C4-2B (cell line): ENCODE results near the gene AFF4.
A peak's percentile ranks its signal among the peaks of the same experiment; 100 is the strongest.

ENCODE experiments used
- H3K27ac ChIP-seq: fragments of 450-650 bp; 2 replicates; pipeline ENCODE4 v1.5.1; 2017
- ZFX ChIP-seq: fragments of 450-650 bp; IDR thresholded peaks from 2 replicates; pipeline ENCODE4 v1.6.1; 2017
- TF ChIP-seq, protein P1 (sequence below): fragments of 450-650 bp; conservative IDR thresholded peaks from 2 replicates; pipeline ENCODE4 v1.5.1; 2017; ENCODE audit warnings: mild to moderate bottlenecking

The AFF4 gene

DNA sequence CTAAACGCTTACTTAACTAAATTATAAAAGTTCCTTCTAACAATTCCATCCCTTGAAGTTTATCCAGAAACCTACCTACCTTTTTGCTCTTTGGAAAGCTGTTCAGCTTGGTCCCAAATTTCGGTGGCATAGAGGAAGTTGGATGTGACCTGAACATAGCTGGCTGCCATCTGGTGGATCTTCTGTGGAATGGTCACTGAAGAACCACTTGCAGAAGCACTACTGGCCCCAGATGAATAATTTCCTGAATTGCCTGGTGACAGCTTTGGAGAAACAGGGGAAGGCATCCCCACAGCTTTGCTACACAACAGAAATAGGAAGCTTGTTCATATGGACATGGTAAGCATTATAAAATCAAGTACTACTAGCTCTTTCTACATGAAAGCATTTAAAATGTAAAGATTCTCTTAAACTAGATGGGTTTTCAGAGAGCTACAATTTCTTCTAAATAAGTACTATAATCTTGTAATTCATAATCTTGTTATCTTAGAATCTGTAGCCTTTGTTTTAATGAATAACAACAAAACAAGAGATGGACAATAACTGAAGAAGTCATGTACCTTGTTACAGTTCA is 80.1 kb downstream of the AFF4 start:
- H3K27ac ChIP-seq = no peak overlapping the region
- TF ChIP-seq, protein P1, sequence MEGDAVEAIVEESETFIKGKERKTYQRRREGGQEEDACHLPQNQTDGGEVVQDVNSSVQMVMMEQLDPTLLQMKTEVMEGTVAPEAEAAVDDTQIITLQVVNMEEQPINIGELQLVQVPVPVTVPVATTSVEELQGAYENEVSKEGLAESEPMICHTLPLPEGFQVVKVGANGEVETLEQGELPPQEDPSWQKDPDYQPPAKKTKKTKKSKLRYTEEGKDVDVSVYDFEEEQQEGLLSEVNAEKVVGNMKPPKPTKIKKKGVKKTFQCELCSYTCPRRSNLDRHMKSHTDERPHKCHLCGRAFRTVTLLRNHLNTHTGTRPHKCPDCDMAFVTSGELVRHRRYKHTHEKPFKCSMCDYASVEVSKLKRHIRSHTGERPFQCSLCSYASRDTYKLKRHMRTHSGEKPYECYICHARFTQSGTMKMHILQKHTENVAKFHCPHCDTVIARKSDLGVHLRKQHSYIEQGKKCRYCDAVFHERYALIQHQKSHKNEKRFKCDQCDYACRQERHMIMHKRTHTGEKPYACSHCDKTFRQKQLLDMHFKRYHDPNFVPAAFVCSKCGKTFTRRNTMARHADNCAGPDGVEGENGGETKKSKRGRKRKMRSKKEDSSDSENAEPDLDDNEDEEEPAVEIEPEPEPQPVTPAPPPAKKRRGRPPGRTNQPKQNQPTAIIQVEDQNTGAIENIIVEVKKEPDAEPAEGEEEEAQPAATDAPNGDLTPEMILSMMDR = peak; percentile 89
- TF ChIP-seq ZFX = no peak

DNA sequence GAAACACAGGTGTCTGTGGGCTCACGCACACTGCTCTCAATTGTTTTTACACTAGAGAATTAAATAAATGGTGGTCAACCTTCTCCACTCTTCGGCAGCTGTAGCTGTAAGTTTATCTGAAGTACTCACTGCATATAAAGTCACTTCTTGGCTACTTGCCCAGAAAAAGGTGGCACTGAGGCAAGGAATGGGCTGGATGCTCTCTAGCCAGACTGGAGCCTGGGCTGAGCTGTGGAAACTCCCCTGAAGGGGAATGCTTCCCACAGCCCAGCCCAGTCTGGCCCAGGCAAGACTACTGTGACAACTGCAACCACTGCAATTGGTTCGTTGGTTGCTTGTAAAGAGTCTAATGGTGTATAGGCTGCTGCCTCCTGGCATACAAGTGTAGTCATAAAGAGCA is 85.5 kb downstream of the AFF4 start:
- TF ChIP-seq, protein P1 = no peak
- TF ChIP-seq ZFX = no peak
- no peak overlapping the region for H3K27ac ChIP-seq

DNA sequence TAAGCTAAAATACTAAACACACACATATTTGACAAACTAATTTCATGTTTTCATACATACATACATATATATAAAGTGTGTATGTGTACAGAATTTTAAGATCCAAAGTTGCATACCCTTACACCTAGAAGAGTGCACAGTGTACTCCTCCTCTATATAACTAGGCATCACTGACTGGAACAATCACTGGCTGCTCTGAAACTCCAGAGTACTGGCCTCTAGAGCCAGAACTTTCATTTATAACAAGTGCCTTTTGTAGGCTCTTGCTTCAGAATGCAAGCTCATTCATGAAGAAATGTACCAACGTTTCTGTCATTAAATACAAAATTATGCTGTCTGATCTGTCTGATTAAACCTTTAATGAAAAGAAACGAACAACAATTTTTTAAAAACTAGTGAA is 86.0 kb downstream of the AFF4 start:
- H3K27ac ChIP-seq = no peak overlapping the region
- TF ChIP-seq ZFX = no peak
- TF ChIP-seq, protein P1 = no peak

DNA sequence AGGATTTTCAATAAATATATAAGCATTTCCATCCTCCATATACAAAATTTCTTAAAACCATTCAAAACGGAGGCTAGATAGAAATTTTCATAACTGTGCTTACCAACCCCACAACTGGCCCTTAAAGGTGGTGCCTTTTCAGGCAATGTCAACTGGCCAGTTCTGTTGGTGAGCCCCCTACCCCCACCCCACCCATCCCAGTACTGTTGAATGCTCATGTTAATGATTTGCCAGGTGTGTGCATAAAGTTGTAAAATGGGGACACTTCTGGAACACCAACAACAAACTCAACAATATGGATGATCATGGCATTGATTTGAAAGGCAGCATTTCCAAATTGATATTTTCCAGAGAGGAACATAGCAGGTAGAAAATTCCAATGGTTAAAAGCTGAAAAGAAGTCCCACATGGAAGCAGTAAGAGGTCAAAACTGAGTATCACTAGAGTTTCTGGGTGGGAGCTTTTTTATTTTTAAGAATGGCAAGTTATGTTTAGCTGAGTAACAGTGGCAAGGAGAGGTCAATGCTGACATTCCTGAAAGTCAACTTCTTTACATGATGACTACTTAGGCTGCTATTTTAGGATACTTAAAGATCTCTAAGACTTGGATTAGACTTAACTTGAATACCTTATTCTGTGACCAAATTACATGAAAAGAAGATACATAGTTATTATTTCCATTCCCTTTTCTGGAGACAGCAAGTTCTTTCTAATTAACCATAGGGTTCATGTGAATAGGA is 87.2 kb downstream of the AFF4 start:
- no peak for TF ChIP-seq ZFX
- TF ChIP-seq, protein P1 = no peak
- H3K27ac ChIP-seq = no peak overlapping the region

DNA sequence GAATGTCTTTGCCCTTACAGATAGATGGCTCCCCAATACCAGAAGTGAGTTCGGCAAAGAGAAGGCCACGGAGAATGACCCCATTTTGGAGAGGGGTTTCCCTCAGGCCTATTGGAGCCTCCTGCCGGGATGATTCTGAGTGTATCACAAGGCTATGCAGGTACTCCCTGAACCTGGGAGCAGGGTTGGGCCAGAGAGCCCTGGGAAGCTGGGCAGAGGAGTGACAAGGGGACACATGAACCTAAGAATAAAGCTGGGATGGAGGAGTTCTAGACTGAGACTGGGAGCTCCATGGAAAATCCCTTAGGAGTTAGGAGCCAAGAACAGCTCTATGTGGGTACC is 89.5 kb downstream of the AFF4 start:
- H3K27ac ChIP-seq = no peak overlapping the region
- TF ChIP-seq ZFX = no peak
- TF ChIP-seq, protein P1 = no peak

DNA sequence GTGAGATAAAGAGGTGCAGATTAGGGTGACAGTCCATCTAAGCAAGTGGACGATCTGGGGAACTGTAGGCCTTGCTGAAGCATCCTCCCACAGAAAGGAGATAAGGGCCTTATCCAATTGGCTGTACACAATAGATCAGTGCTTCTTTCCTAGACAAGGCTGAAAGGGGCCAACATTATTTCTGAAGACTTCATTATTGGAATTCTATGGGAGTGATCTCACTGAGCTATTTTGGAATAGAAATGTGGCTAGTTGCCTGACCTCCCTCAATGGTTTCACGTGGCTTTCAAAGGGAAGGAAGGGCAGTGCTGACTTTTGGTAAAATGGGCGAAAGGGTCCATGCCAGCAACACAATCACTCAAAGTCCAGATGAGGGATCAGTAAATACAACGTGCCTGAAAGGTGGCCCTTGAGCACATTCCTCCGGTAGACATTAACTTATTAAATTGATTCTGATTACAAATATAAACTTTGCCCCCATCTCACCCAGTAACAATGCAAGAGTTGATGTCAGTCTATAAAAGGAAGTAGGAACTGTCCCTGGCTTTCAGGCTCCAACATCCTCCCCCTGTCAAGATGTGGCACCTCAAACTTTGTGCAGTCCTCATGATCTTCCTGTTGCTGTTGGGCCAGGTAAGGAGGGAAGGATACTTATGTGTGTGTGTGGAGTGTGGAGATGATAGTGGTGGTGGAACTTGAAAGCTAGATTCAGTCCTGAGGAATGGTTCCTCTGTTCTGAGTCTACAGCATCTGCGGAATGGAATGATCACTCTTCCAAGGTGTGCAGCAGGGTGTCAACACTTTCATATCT is 90.1 kb downstream of the AFF4 start, which contains the start of gene LEAP2:
LEAP2 (plus strand) TSS at position 550 of the 811 bp plus-strand sequence; CDS start at position 577, 27 bp downstream.
- no peak for TF ChIP-seq ZFX
- TF ChIP-seq, protein P1 = no peak
- no peak within 1 kb of the TSS for H3K27ac ChIP-seq

DNA sequence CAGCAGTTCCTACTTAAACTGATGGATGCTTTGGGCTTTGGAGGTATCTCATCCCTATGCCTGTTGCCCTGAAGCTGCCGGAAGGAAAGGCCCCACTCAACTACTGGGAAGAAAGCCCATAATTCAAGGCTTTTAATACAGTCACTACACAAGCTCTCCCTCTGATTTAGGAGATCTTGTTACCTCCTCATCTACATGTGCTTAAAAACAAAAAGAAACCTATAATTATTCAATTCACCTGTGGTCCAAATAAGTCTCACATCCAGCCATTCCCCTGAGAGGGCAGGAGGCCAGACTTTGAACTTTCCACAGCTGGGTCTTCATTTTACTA is 90.7 kb downstream of the AFF4 start:
- H3K27ac ChIP-seq = no peak overlapping the region
- TF ChIP-seq ZFX = no peak
- TF ChIP-seq, protein P1 = no peak
